Spleen (tissue), 7 donors: ENCODE results near the gene ARHGAP10.

Experiments
- CTCF ChIP-seq, 11 experiments: fragments of 200-600 bp in 7 of 11; fragments of 450-650 bp in 4 of 11; sonication (generic) in 4 of 11; IDR thresholded peaks in 8 of 11; conservative IDR thresholded peaks in 3 of 11; 1 replicate in 7 of 11; 2 replicates in 4 of 11; pipeline versions ENCODE4 v1.4.0 to v1.8.0; 2016 to 2021; ENCODE audit warnings: antibody characterized with exemption in 11 of 11, inconsistent platforms in 4 of 11, mild to moderate bottlenecking in 1 of 11
- POLR2A ChIP-seq, 3 donors: fragments of 450-650 bp; IDR thresholded peaks; one replicate each; pipeline ENCODE4 v1.5.1; 2017; ENCODE audit warnings: antibody characterized with exemption in 3 of 3, mild to moderate bottlenecking in 1 of 3
- POLR2AphosphoS5 ChIP-seq, 3 donors: sonication (generic); formaldehyde crosslinking; IDR thresholded peaks; one replicate each; pipeline ENCODE4 v1.5.1; 2017; ENCODE audit warnings: antibody characterized with exemption in 3 of 3
- donor health status: DM: no; HTN: no; CAD: no; lungs with moderate emphysema.
- donor health status: DM: no; HTN: no; CAD: no.
- donor health status: DM: no; HTN: no; CAD: no.

- TF ChIP-seq CTCF (IDR thresholded peaks at IDR 0.05 in 8 of 11, conservative IDR thresholded peaks at IDR 0.05 in 3 of 11) = no peak
- TF ChIP-seq POLR2AphosphoS5 (IDR thresholded peaks at IDR 0.05) = no peak
- TF ChIP-seq POLR2A (IDR thresholded peaks at IDR 0.05) = no peak
Measured at GRCh38 chr4:147863111-147863747, 131.3 kb downstream of the ARHGAP10 start.
